ENCODE data around the gene IGFL3. TPM values are rescaled to one million over a fixed set of nuclear protein-coding genes. Genes with fewer than 3 reads are reported as not detected.

Gene IGFL3
- total RNA-seq, 2 donors from 2014 or later: not detected

- no peak for DNase-seq
- 61 to 67% methylated on average over 8 of the region's 8 CpGs for WGBS, 2 donors
- Histone ChIP-seq H3K36me3 (replicated peaks in 1 of 2; ENCODE audit: insufficient read depth in 1 of 2, low read depth in 2 of 2) (no peaks in the 10 kb centered on the region), H3K27ac (no peak overlapping the region), H3K27me3 (no peaks in the 10 kb centered on the region), H3K9me3 (no peaks in the 10 kb centered on the region), H3K4me3 (no peak overlapping the region), H3K4me1 (no peaks in the 10 kb centered on the region)
- intact Hi-C loops (cut with DNase I): no loop called here
- ATAC-seq: no peak
- TF ChIP-seq, protein P1, sequence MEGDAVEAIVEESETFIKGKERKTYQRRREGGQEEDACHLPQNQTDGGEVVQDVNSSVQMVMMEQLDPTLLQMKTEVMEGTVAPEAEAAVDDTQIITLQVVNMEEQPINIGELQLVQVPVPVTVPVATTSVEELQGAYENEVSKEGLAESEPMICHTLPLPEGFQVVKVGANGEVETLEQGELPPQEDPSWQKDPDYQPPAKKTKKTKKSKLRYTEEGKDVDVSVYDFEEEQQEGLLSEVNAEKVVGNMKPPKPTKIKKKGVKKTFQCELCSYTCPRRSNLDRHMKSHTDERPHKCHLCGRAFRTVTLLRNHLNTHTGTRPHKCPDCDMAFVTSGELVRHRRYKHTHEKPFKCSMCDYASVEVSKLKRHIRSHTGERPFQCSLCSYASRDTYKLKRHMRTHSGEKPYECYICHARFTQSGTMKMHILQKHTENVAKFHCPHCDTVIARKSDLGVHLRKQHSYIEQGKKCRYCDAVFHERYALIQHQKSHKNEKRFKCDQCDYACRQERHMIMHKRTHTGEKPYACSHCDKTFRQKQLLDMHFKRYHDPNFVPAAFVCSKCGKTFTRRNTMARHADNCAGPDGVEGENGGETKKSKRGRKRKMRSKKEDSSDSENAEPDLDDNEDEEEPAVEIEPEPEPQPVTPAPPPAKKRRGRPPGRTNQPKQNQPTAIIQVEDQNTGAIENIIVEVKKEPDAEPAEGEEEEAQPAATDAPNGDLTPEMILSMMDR (IDR thresholded peaks at IDR 0.05): no peak
- no peak for TF ChIP-seq POLR2A (IDR thresholded peaks at IDR 0.05)
Measured at GRCh38 chr19:46147166-46147740, 22.8 kb upstream of the IGFL3 start.

DNA sequence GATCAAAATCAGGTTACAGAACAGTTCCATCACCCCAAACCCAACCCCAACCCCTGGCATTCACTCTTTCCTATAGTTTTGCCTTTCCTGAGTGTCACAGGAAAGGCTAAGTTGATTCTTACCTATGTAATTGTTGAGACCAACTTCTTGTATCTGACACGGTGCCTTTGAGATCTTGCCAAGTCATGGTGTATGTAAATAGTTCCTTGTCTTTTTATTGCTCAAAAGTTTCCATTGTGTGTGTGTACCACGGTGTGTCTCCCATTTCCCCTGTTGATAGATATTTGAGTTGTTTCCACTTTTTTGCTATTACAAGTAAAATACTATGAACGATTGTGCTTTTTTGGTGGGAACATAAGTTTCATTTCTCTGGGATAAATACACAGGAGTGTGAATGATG lies 20.3 kb upstream of the IGFL3 start:
- TF ChIP-seq, protein P1 (IDR thresholded peaks at IDR 0.05): no peak
- TF ChIP-seq POLR2A (IDR thresholded peaks at IDR 0.05): no peak
- Histone ChIP-seq H3K9me3 (no peaks in the 10 kb centered on the region), H3K4me3 (no peak overlapping the region), H3K27me3 (no peaks in the 10 kb centered on the region), H3K36me3 (replicated peaks in 1 of 2; ENCODE audit: insufficient read depth in 1 of 2, low read depth in 2 of 2) (no peaks in the 10 kb centered on the region), H3K27ac (no peak overlapping the region), H3K4me1 (no peaks in the 10 kb centered on the region)
- ATAC-seq: no peak
- WGBS, 2 donors: 16 to 34% methylated on average over 3 of the region's 3 CpGs
- intact Hi-C loops (cut with DNase I): no loop called here
- no peak for DNase-seq

- Histone ChIP-seq H3K27me3 (no peaks in the 10 kb centered on the region), H3K9me3 (no peaks in the 10 kb centered on the region), H3K4me1 (no peaks in the 10 kb centered on the region), H3K4me3 (no peak overlapping the region), H3K27ac (no peak overlapping the region), H3K36me3 (replicated peaks in 1 of 2; ENCODE audit: insufficient read depth in 1 of 2, low read depth in 2 of 2) (no peaks in the 10 kb centered on the region)
- no peak for ATAC-seq
- DNase-seq: no peak
- intact Hi-C loops (cut with DNase I): no loop called here
- no peak for TF ChIP-seq POLR2A (IDR thresholded peaks at IDR 0.05)
- TF ChIP-seq, protein P1 (IDR thresholded peaks at IDR 0.05): no peak
- WGBS, 2 donors: 57 to 72% methylated on average over 4 of the region's 4 CpGs
Measured at GRCh38 chr19:46142294-46142693, 17.8 kb upstream of the IGFL3 start.

DNA sequence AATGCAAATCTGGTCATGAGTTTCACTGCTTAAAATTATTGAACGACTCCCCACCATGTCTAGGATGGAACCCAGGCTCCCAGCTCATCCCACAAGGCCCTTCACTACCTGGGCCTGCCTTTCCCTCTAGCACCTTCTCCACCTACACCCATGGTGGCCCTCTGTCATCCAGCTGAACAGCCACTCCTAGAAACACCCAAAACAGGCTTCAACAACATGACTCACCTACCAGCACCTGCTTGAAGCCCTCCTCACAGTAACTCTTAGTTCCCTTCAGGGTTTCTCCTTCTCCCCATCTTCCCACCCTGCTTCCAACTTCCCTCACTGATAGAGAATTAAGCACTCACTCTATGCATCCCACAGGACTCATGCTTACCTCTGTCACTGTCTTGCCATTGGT lies 16.9 kb upstream of the IGFL3 start:
- ATAC-seq (no peak), DNase-seq (no peak)
- H3K36me3 ChIP-seq (replicated peaks in 1 of 2; ENCODE audit: insufficient read depth in 1 of 2, low read depth in 2 of 2): no peaks in the 10 kb centered on the region
- H3K27ac ChIP-seq: no peak overlapping the region
- H3K4me1 ChIP-seq: no peaks in the 10 kb centered on the region
- TF ChIP-seq, protein P1 (IDR thresholded peaks at IDR 0.05): no peak
- no peak for TF ChIP-seq POLR2A (IDR thresholded peaks at IDR 0.05)
- no peaks in the 10 kb centered on the region for H3K9me3 ChIP-seq
- intact Hi-C loops (cut with DNase I): no loop called here
- no peaks in the 10 kb centered on the region for H3K27me3 ChIP-seq
- no peak overlapping the region for H3K4me3 ChIP-seq
- 33 to 52% methylated on average over 1 of the region's 1 CpG for WGBS, 2 donors

DNA sequence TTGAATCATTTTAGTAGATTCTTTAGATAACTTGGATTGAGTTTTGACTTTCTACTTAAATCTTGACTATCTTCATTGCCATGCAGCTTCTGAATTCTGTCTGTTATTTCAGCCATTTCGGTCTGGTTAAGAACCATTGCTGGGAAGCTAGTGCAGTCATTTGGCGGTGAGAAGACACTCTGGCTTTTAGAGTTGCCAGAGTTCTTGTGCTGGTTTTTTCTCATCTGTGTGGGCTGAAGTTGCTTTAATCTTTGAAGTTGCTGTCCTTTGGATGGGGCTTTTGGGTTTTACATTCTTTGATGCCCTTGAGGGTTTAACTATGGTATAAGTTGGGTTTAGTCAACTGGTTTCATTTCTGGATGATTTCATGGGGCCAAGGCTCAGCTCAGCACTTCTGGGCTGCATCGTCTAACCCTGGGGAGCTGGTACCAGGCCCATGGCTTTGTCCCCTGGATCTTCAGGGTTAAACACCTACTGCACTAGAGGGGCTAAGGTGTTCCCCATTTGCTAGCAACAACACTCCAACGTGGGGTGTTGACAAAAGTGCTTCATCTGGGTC lies 13.5 kb upstream of the IGFL3 start:
- DNase-seq: no peak
- no peaks in the 10 kb centered on the region for H3K9me3 ChIP-seq
- H3K4me1 ChIP-seq: peaks cover 22% of the 10 kb centered on the region
- H3K27ac ChIP-seq: no peak overlapping the region
- no peak for TF ChIP-seq POLR2A (IDR thresholded peaks at IDR 0.05)
- TF ChIP-seq, protein P1 (IDR thresholded peaks at IDR 0.05): no peak
- no peaks in the 10 kb centered on the region for H3K27me3 ChIP-seq
- H3K4me3 ChIP-seq: no peak overlapping the region
- WGBS, 2 donors: 65 to 96% methylated on average over 3 to 4 of the region's 4 CpGs
- no peak for ATAC-seq
- intact Hi-C loops (cut with DNase I): no loop called here
- H3K36me3 ChIP-seq (replicated peaks in 1 of 2; ENCODE audit: insufficient read depth in 1 of 2, low read depth in 2 of 2): no peaks in the 10 kb centered on the region

All from body of pancreas (tissue), 4 donors.